Measurements from ENCODE around the gene CLCNKB.
A peak's percentile ranks its signal among the peaks of the same experiment; 100 is the strongest.
"Not testable (repeated sequence)": the region's sequence is repeated elsewhere in the genome, so short reads cannot be mapped to it uniquely, and the experiment has no call there.

CLCNKB gene

GRCh38 chr1:16023050-16023653 is 20.4 kb upstream of the CLCNKB start:
- H3K36me3 ChIP-seq (ENCODE audit: insufficient read depth), result no peaks in the 10 kb centered on the region
- no peaks in the 10 kb centered on the region for H4K20me1 ChIP-seq (ENCODE audit: insufficient read depth)
- H3K9ac ChIP-seq, result no peak overlapping the region
- no peak overlapping the region for H3K4me2 ChIP-seq
- H3K27me3 ChIP-seq (ENCODE audit: insufficient read depth, low read depth), result peaks cover 10% of the 10 kb centered on the region; the same call in 1 of the 2 replicates
- H3K4me3 ChIP-seq (IDR thresholded peaks at IDR 0.05; ENCODE audit: insufficient read depth, low read depth, low read length), result no peak overlapping the region
- H3K4me1 ChIP-seq (ENCODE audit: low read depth, poor library complexity, severe bottlenecking), result peaks cover 20% of the 10 kb centered on the region
- H3K27ac ChIP-seq, result no peak overlapping the region
- TF ChIP-seq CTCF (conservative IDR thresholded peaks at IDR 0.05; ENCODE audit: low read depth, low read length), result no peak
- H3K79me2 ChIP-seq (ENCODE audit: insufficient read depth, low read depth), result no peaks in the 10 kb centered on the region
- no peak overlapping the region for H2AFZ ChIP-seq (ENCODE audit: low read depth)

GRCh38 chr1:16026302-16026701 is 17.3 kb upstream of the CLCNKB start:
- not testable (repeated sequence) for H3K4me2 ChIP-seq; H3K27me3 ChIP-seq (ENCODE audit: insufficient read depth, low read depth); H3K79me2 ChIP-seq (ENCODE audit: insufficient read depth, low read depth); H3K4me3 ChIP-seq (IDR thresholded peaks at IDR 0.05; ENCODE audit: insufficient read depth, low read depth, low read length); H3K9ac ChIP-seq; H4K20me1 ChIP-seq (ENCODE audit: insufficient read depth); H3K36me3 ChIP-seq (ENCODE audit: insufficient read depth); H3K27ac ChIP-seq; H2AFZ ChIP-seq (ENCODE audit: low read depth)
- H3K4me1 ChIP-seq (ENCODE audit: low read depth, poor library complexity, severe bottlenecking), result peaks cover 15% of the 10 kb centered on the region

- Histone ChIP-seq H4K20me1 (ENCODE audit: insufficient read depth) (no peaks in the 10 kb centered on the region), H3K27ac (no peak overlapping the region), H3K27me3 (ENCODE audit: insufficient read depth, low read depth) (peaks cover 10% of the 10 kb centered on the region; the same call in 1 of the 2 replicates), H2AFZ (ENCODE audit: low read depth) (peak overlapping the region; percentile 18), H3K4me3 (IDR thresholded peaks at IDR 0.05; ENCODE audit: insufficient read depth, low read depth, low read length) (no peak overlapping the region), H3K4me1 (ENCODE audit: low read depth, poor library complexity, severe bottlenecking) (peaks cover 15% of the 10 kb centered on the region), H3K9ac (no peak overlapping the region), H3K36me3 (ENCODE audit: insufficient read depth) (no peaks in the 10 kb centered on the region), H3K4me2 (peak overlapping the region; percentile 66), H3K79me2 (ENCODE audit: insufficient read depth, low read depth) (no peaks in the 10 kb centered on the region)
- no peak for TF ChIP-seq CTCF (conservative IDR thresholded peaks at IDR 0.05; ENCODE audit: low read depth, low read length)
These were observed 16.7 kb upstream of the CLCNKB start for GRCh38 chr1:16026723-16027484.

- Histone ChIP-seq H3K4me1 (ENCODE audit: low read depth, poor library complexity, severe bottlenecking) (peaks cover 15% of the 10 kb centered on the region), H3K27me3 (ENCODE audit: insufficient read depth, low read depth) (peaks cover 10% of the 10 kb centered on the region; the same call in 1 of the 2 replicates), H3K36me3 (ENCODE audit: insufficient read depth) (no peaks in the 10 kb centered on the region), H3K27ac (no peak overlapping the region), H4K20me1 (ENCODE audit: insufficient read depth) (no peaks in the 10 kb centered on the region), H2AFZ (ENCODE audit: low read depth) (no peak overlapping the region), H3K4me2 (no peak overlapping the region), H3K9ac (no peak overlapping the region), H3K79me2 (ENCODE audit: insufficient read depth, low read depth) (no peaks in the 10 kb centered on the region), H3K4me3 (IDR thresholded peaks at IDR 0.05; ENCODE audit: insufficient read depth, low read depth, low read length) (no peak overlapping the region)
- TF ChIP-seq CTCF (conservative IDR thresholded peaks at IDR 0.05; ENCODE audit: low read depth, low read length), result no peak
These were observed 15.2 kb upstream of the CLCNKB start for GRCh38 chr1:16028237-16029002.

- H3K4me2 ChIP-seq; H3K4me3 ChIP-seq (IDR thresholded peaks at IDR 0.05; ENCODE audit: insufficient read depth, low read depth, low read length); H3K27ac ChIP-seq; H3K79me2 ChIP-seq (ENCODE audit: insufficient read depth, low read depth); H4K20me1 ChIP-seq (ENCODE audit: insufficient read depth); H3K27me3 ChIP-seq (ENCODE audit: insufficient read depth, low read depth); H3K9ac ChIP-seq; H3K36me3 ChIP-seq (ENCODE audit: insufficient read depth); H2AFZ ChIP-seq (ENCODE audit: low read depth): not testable (repeated sequence)
- peaks cover 15% of the 10 kb centered on the region for H3K4me1 ChIP-seq (ENCODE audit: low read depth, poor library complexity, severe bottlenecking)
These were observed 14.6 kb upstream of the CLCNKB start for GRCh38 chr1:16029003-16029268.

Measured in KMS-11 (cell line).